Measurements from ENCODE around the gene IFNA14. TPM values are rescaled to one million over a fixed set of nuclear protein-coding genes. Genes with fewer than 3 reads are reported as not detected.
"Not testable (repeated sequence)": the region's sequence is repeated elsewhere in the genome, so short reads cannot be mapped to it uniquely, and the experiment has no call there.

IFNA14 gene
- total RNA-seq, 1 donor from 2014 or later, result not detected

DNA sequence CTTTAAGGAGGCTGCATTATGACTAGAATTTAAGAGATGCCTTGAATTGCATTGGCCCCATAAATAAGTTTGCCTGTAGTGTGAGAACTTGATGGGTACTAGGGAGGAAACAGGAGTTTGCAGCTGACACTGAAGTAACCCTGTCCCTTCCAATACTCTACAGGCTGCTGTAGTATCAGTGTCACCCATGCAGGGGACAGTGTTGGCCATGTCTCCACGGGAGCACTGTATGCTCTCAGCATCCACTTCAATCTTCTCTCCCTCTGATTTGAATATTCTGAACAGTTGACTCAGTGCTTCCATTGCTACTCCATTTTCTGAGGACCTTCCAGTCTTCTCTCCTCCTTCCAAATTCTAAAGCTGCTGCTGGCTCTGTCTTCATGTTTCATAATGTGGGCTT, 11.4 kb upstream of the IFNA14 start:
- no peak for DNase-seq (ENCODE audit: low spot score)
- Mint-ChIP-seq H3K4me1 (ENCODE audit: low read depth) (peaks cover 6% of the 10 kb centered on the region), H3K36me3 (ENCODE audit: low read depth) (no peaks in the 10 kb centered on the region), H3K9me3 (no peaks in the 10 kb centered on the region), H3K27me3 (ENCODE audit: insufficient read depth) (peaks cover 35% of the 10 kb centered on the region), H3K4me3 (no peak overlapping the region), H3K27ac (no peak overlapping the region)
- intact Hi-C loops (cut with micrococcal nuclease), result no loop called here

DNA sequence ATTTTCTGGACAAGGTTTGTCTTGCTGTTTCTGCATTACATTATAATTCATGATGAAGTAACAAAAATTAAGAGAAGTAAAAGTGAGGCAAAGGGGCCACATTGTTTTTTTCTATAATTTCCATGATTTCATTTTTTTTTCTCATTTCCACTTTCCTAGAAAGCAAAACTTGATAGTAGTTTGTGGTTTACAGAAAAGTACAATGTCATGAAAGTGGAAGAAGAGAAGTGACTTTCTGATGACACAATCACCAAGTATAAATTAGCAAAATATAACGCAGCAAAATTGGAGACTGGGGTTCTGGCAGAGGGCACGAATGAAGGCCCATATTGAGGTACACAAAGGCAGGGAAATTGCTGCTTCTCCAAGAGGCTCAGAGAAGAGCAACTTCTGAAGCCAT, 5.0 kb upstream of the IFNA14 start:
- no peak overlapping the region for H3K4me3 Mint-ChIP-seq
- no peaks in the 10 kb centered on the region for H3K36me3 Mint-ChIP-seq (ENCODE audit: low read depth)
- peaks cover 24% of the 10 kb centered on the region for H3K27me3 Mint-ChIP-seq (ENCODE audit: insufficient read depth)
- no peak overlapping the region for H3K27ac Mint-ChIP-seq
- no peaks in the 10 kb centered on the region for H3K4me1 Mint-ChIP-seq (ENCODE audit: low read depth)
- no peak for DNase-seq (ENCODE audit: low spot score)
- intact Hi-C loops (cut with micrococcal nuclease), result no loop called here
- no peaks in the 10 kb centered on the region for H3K9me3 Mint-ChIP-seq

DNA sequence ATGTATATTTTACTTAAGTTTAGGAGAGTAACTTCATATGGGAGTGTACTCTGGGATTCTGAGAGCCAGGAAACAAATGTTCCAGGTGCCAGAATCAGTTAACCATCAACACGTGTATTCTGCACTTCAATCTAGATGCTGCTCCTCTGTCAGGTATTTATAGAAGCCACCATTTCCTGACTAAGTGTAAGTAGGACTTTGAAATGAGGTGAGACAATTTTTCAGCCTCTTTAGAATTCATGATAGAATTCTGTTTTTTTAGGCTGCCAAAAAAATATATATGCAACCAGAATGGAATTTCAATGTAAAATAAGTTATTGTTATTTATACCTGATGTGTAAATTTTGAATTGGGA, 3.5 kb downstream of the IFNA14 start:
- H3K4me3 Mint-ChIP-seq; intact Hi-C loops (cut with micrococcal nuclease); H3K27ac Mint-ChIP-seq: not testable (repeated sequence)

DNA sequence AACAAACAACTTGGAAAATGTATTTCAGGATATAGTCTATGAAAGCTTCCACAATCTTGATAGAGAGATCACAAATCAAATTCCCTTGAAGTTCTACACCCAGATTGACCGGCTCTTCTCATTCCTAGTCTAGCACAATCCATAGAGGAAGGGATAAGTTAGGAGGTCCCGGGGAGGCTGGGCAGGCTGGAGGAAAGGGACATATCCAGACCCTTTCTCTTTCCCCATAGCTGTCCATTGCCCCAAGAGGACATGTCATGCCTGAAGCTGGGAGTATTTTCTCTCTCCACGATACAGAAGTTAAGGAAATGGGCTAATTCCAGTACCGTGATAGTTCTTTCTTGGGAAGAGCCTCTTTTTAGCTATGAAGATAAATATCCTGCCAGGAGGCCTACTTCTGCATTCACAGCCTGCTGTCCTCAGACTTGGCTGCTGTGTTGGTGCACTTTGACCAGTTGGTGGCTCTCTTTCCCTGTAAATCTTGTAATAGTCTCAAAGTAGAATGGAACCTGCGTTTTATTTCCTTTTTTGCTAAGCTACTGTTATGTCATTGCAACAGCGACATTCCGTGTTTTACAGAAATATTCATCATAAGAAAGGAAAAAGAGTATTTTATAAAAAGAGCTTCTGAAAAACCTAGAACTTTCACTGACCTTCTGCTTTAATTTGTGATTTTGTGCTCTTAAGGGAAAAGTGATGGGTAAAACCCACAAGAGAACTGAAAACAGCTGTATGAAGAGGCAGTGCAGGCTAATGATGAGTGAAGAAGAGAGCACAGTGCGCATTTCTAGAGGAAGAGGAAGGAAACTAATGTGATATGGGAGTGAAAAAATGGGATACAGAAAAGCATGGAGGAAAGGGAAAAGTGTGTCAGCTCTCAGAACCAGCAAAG, 4.1 kb downstream of the IFNA14 start:
- peaks cover 12% of the 10 kb centered on the region for H3K27me3 Mint-ChIP-seq (ENCODE audit: insufficient read depth)
- not testable (repeated sequence) for H3K27ac Mint-ChIP-seq; H3K36me3 Mint-ChIP-seq (ENCODE audit: low read depth); H3K4me3 Mint-ChIP-seq; H3K9me3 Mint-ChIP-seq; DNase-seq (ENCODE audit: low spot score); H3K4me1 Mint-ChIP-seq (ENCODE audit: low read depth)
- intact Hi-C loops (cut with micrococcal nuclease), result loop anchor here (1.0 to 2.0 kb wide), 3 partner anchors 161 to 554 kb away; no protein-coding TSS in a partner anchor

More for the DNA sequence above, 3.5 kb downstream of the IFNA14 start:
- H3K4me1 Mint-ChIP-seq (ENCODE audit: low read depth); H3K36me3 Mint-ChIP-seq (ENCODE audit: low read depth); H3K9me3 Mint-ChIP-seq; DNase-seq (ENCODE audit: low spot score): not testable (repeated sequence)
- H3K27me3 Mint-ChIP-seq (ENCODE audit: insufficient read depth), result peaks cover 16% of the 10 kb centered on the region

DNA sequence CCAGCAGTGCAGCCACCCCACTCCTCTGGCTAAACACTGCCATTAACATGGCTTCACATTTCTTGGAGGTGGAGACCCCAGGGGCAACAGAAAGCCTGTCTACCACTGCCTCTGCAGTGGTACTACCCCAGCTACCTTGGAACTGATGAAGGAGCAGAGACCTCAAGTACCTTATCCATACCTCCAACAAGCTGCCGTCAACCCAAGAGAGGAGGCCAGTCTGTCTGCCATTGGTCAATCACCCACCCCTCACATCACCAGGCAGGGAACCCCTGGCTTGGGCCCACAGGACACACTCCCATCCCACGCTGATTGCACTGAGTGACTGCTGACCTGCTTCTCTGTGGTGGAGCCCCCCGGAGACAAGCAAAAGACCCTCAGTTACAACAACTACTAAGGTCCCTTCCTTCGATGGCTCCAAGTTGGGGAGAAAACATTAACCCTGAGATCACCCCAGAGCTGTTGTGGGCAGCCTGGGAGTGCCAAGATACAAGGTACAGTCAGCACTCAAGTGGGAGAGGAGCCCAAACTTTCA, 5.6 kb downstream of the IFNA14 start:
- Mint-ChIP-seq H3K27me3 (ENCODE audit: insufficient read depth) (peaks cover 16% of the 10 kb centered on the region), H3K4me3 (no peak overlapping the region), H3K27ac (no peak overlapping the region), H3K9me3 (no peaks in the 10 kb centered on the region), H3K4me1 (ENCODE audit: low read depth) (no peaks in the 10 kb centered on the region), H3K36me3 (ENCODE audit: low read depth) (no peaks in the 10 kb centered on the region)
- intact Hi-C loops (cut with micrococcal nuclease), result loop anchor here (2.0 kb wide), 2 partner anchors 163 to 221 kb away; no protein-coding TSS in a partner anchor
- DNase-seq (ENCODE audit: low spot score), result no peak

DNA sequence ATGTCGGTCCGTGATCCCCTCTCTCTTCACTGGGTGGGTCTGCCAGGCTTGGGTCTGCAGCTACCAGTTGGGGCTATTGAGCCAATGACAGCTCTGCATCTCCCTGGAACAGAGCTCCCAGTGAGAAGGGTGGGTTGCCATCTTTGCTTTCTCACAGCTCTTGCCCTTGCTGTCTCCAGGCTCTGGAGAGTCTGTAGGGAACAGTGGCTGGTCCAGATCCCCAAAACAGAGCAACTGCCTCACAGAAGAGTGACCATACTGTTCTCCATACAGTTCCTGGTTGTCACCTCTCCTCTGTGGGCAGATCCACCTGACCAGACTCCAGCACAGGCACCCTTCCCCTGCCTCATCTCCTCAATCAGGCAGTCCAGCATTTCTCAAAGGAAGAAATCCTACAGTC, 6.5 kb downstream of the IFNA14 start:
- DNase-seq (ENCODE audit: low spot score), result no peak
- Mint-ChIP-seq H3K27me3 (ENCODE audit: insufficient read depth) (peaks cover 12% of the 10 kb centered on the region), H3K27ac (no peak overlapping the region), H3K4me1 (ENCODE audit: low read depth) (no peaks in the 10 kb centered on the region), H3K9me3 (no peaks in the 10 kb centered on the region), H3K36me3 (ENCODE audit: low read depth) (no peaks in the 10 kb centered on the region), H3K4me3 (no peak overlapping the region)
- intact Hi-C loops (cut with micrococcal nuclease), result no loop called here

DNA sequence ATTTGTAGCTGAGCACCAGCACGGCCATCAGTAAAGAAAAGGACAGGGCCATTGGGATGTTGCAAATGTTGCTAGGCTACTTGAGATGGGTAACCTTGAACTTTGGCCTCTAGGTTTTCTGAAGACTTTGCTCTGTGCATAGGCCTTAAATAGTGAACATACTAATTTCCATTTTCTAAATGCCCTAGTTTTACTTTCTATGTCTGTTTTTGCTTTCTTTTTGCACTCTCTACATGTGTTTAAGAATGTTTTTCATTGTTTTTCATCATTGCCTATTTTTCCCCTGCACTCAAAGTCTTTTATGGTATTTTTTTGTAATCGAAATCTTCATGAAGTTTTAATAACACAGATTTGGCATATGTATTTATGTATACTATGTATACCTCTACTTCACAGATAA, 11.7 kb downstream of the IFNA14 start, which contains the start of gene IFNA17:
IFNA17 (minus strand) TSS at position 101 of the 400 bp plus-strand sequence; CDS start at position 52, 49 bp downstream.
- Mint-ChIP-seq H3K27ac (no peak within 1 kb of the TSS), H3K27me3 (ENCODE audit: insufficient read depth) (peaks cover 8% of the 10 kb centered on the region), H3K36me3 (ENCODE audit: low read depth) (no peaks in the 10 kb centered on the region), H3K4me3 (no peak within 1 kb of the TSS), H3K9me3 (no peaks in the 10 kb centered on the region), H3K4me1 (ENCODE audit: low read depth) (no peaks in the 10 kb centered on the region)
- intact Hi-C loops (cut with micrococcal nuclease), result no loop called here
- DNase-seq (ENCODE audit: low spot score), result no peak

DNA sequence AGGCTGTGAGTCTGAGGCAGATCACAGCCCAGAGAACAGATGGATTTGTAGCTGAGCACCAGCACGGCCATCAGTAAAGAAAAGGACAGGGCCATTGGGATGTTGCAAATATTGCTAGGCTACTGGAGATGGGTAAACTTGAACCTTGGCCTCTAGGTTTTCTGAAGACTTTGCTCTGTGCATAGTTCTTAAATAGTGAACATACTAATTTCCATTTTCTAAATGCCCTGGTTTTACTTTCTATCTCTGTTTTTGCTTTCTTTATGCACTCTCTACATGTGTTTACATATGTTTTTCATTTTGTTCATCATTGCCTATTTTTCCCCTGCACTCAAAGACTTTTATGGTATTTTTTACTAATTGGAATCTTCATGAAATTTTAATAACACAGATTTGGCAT, 22.6 kb downstream of the IFNA14 start, which contains the start of gene IFNA16:
IFNA16 (minus strand) TSS at position 101 of the 400 bp plus-strand sequence; CDS start at position 95, 6 bp downstream.
- H3K9me3 Mint-ChIP-seq; H3K27ac Mint-ChIP-seq; DNase-seq (ENCODE audit: low spot score); H3K36me3 Mint-ChIP-seq (ENCODE audit: low read depth); intact Hi-C loops (cut with micrococcal nuclease); H3K4me1 Mint-ChIP-seq (ENCODE audit: low read depth); H3K4me3 Mint-ChIP-seq: not testable (repeated sequence)
- peaks cover 33% of the 10 kb centered on the region for H3K27me3 Mint-ChIP-seq (ENCODE audit: insufficient read depth)

DNA sequence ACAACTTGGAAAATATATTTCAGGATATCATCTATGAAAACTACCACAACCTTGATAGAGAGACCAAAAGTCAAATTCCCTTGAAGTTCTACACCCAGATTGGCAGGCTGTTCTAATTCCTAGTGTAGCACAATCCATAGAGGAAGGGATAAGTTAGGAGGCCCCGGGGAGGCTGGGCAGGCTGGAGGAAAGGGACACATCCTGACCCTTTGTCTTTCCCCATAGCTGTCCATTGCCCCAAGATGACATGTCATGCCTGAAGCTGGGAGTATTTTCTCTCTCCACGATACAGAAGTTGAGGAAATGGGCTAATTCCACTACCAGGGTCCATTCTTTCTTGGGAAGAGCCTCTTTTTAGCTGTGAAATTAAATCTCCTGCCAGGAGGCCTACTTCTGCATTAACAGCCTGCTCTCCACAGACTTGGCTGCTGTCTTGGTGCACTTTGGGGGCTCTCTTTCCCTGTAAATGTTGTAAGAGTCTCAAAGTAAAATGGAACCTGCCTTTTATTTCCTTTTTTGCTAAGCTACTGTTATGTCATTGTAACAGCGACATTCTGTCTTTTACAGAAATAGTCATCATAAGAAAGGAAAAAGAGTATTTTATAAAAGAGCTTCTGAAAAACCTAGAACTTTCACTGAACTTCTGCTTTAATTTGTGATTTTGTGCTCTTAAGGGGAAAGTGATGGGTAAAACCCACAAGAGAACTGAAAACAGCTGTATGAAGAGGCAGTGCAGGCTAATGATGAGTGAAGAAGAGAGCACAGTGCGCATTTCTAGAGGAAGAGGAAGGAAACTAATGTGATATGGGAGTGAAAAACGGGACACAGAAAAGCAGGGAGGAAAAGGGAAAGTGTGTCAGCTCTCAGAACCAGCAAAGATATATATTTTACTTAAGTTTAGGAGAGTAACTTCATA, 26.1 kb downstream of the IFNA14 start:
- DNase-seq (ENCODE audit: low spot score); intact Hi-C loops (cut with micrococcal nuclease); H3K27ac Mint-ChIP-seq; H3K36me3 Mint-ChIP-seq (ENCODE audit: low read depth); H3K4me1 Mint-ChIP-seq (ENCODE audit: low read depth); H3K4me3 Mint-ChIP-seq; H3K9me3 Mint-ChIP-seq: not testable (repeated sequence)
- H3K27me3 Mint-ChIP-seq (ENCODE audit: insufficient read depth), result peaks cover 30% of the 10 kb centered on the region

DNA sequence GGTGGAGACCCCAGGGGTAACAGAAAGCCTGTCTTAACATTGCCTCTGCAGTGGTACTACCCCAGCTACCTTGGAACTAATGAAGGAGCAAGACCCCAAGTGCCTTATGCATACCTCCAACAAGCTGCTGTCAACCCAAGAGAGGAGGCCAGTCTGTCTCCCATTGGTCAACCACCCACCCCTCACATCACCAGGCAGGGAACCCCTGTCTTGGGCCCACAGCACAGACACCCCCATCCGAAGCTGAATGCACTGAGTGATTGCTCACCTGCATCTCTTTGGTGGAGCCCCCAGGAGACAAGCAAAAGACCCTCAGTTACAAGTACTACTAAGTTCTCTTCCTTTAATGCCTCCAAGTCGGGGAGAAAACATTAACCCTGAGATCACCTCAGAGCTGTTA, 27.6 kb downstream of the IFNA14 start:
- H3K36me3 Mint-ChIP-seq (ENCODE audit: low read depth); intact Hi-C loops (cut with micrococcal nuclease); H3K27ac Mint-ChIP-seq; H3K4me1 Mint-ChIP-seq (ENCODE audit: low read depth); H3K4me3 Mint-ChIP-seq; H3K9me3 Mint-ChIP-seq; DNase-seq (ENCODE audit: low spot score): not testable (repeated sequence)
- peaks cover 20% of the 10 kb centered on the region for H3K27me3 Mint-ChIP-seq (ENCODE audit: insufficient read depth)

DNA sequence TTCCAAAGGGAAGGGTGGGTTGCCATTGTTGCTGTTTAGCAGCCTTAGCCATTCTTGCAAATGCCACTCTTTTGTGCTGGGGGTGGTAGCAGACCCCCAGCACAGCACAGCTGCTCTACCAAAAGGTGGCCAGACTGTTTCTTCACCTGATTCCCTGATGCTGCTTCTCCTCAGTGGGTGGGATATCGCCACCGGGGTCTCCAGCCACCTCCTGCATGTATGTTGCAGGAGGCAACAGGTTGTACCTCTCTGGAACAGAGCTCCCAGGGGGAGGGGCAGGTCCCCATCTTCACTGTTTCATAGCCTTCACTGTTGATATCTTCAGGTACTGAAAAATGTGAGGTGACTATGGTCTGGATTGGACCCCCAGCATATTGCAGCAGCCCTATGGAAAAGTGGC, 29.0 kb downstream of the IFNA14 start:
- H3K4me3 Mint-ChIP-seq; H3K36me3 Mint-ChIP-seq (ENCODE audit: low read depth); H3K27ac Mint-ChIP-seq; DNase-seq (ENCODE audit: low spot score); H3K4me1 Mint-ChIP-seq (ENCODE audit: low read depth); intact Hi-C loops (cut with micrococcal nuclease); H3K9me3 Mint-ChIP-seq: not testable (repeated sequence)
- H3K27me3 Mint-ChIP-seq (ENCODE audit: insufficient read depth), result peaks cover 15% of the 10 kb centered on the region

DNA sequence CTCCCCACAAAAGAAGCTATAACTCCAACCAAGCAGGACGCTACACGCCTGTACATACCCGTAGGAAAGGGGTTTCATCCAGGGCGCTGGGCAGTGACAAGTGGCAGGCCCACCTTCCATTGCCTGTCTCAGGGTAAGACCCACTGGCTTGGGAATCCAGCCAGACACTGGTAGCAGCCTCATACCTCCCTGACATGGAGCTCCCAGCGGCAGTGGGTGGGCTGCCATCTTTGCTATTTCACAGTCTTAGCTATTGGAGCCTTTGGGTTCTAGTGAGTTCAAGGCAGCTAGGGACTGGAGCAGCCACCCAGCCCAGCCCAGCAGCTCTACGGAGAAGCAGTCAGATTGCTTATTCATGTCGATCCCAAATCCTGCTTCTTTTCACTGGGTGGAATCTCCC, 29.5 kb downstream of the IFNA14 start:
- Mint-ChIP-seq H3K27ac (no peak overlapping the region), H3K4me3 (no peak overlapping the region), H3K4me1 (ENCODE audit: low read depth) (no peaks in the 10 kb centered on the region), H3K9me3 (no peaks in the 10 kb centered on the region), H3K36me3 (ENCODE audit: low read depth) (no peaks in the 10 kb centered on the region), H3K27me3 (ENCODE audit: insufficient read depth) (peaks cover 15% of the 10 kb centered on the region)
- DNase-seq (ENCODE audit: low spot score), result no peak
- intact Hi-C loops (cut with micrococcal nuclease), result no loop called here

All from activated T-helper 1 cell treated with anti-CD3 and anti-CD28 coated beads, Interleukin-12 subunit alpha, Interleukin-12 subunit beta, Interleukin-2, Interleukin-4 antibody, amounts not matched to agents 30 ng/mL and 10 ng/mL and 1 ng/mL, durations not matched to agents 14 hours and 24 hours and 36 hours (primary cell).